Spleen (tissue), 11 donors: ENCODE results near the gene ZDHHC18. TPM values are rescaled to one million over a fixed set of nuclear protein-coding genes. Genes with fewer than 3 reads are reported as not detected.

Experiments used
- DNase-seq: peaks from one replicate; pipeline ENCODE4 v3.0.0-alpha.2; 2020
- H3K27ac ChIP-seq, 8 donors: fragments of 200-600 bp; sonication (generic) in 7 of 8; 1 replicate in 4 of 8; 2 replicates in 4 of 8; pipeline versions ENCODE4 v1.5.0 to v1.8.0; 2016 to 2021; ENCODE audit warnings: inconsistent platforms in 4 of 8, mild to moderate bottlenecking in 4 of 8, moderate library complexity in 1 of 8
- H3K27me3 ChIP-seq, 7 donors: fragments of 200-600 bp; sonication (generic) in 6 of 7; replicated peaks in 1 of 7; 1 replicate in 4 of 7; 2 replicates in 3 of 7; pipeline versions ENCODE4 v1.5.0 to v1.8.0; 2016 to 2021; ENCODE audit warnings: inconsistent platforms in 3 of 7, mild to moderate bottlenecking in 1 of 7
- H3K36me3 ChIP-seq, 6 donors: fragments of 200-600 bp; sonication (generic) in 5 of 6; 1 replicate in 4 of 6; 2 replicates in 2 of 6; pipeline versions ENCODE4 v1.5.0 to v1.8.0; 2016 to 2021; ENCODE audit warnings: inconsistent platforms in 2 of 6
- H3K4me1 ChIP-seq, 6 donors: fragments of 200-600 bp; sonication (generic) in 5 of 6; 1 replicate in 3 of 6; 2 replicates in 3 of 6; pipeline versions ENCODE4 v1.5.0 to v1.8.0; 2016 to 2021; ENCODE audit warnings: inconsistent platforms in 3 of 6
- H3K4me3 ChIP-seq, 8 donors: fragments of 200-600 bp; sonication (generic) in 7 of 8; 1 replicate in 4 of 8; 2 replicates in 4 of 8; pipeline versions ENCODE4 v1.5.0 to v1.8.0; 2016 to 2021; ENCODE audit warnings: inconsistent platforms in 4 of 8, mild to moderate bottlenecking in 4 of 8, moderate library complexity in 2 of 8
- H3K9me3 ChIP-seq, 8 donors: fragments of 200-600 bp; sonication (generic) in 7 of 8; 1 replicate in 4 of 8; 2 replicates in 4 of 8; pipeline versions ENCODE4 v1.5.0 to v1.8.0; 2016 to 2021; ENCODE audit warnings: inconsistent platforms in 4 of 8
- CTCF ChIP-seq, 11 experiments: fragments of 200-600 bp in 7 of 11; fragments of 450-650 bp in 4 of 11; sonication (generic) in 4 of 11; IDR thresholded peaks in 8 of 11; conservative IDR thresholded peaks in 3 of 11; 1 replicate in 7 of 11; 2 replicates in 4 of 11; pipeline versions ENCODE4 v1.4.0 to v1.8.0; 2016 to 2021; ENCODE audit warnings: antibody characterized with exemption in 11 of 11, inconsistent platforms in 4 of 11, mild to moderate bottlenecking in 1 of 11
- POLR2A ChIP-seq, 3 donors: fragments of 450-650 bp; IDR thresholded peaks; one replicate each; pipeline ENCODE4 v1.5.1; 2017; ENCODE audit warnings: antibody characterized with exemption in 3 of 3, mild to moderate bottlenecking in 1 of 3
- POLR2AphosphoS5 ChIP-seq, 3 donors: sonication (generic); formaldehyde crosslinking; IDR thresholded peaks; one replicate each; pipeline ENCODE4 v1.5.1; 2017; ENCODE audit warnings: antibody characterized with exemption in 3 of 3
- WGBS, 5 donors: extraction: QIAGEN DNeasy Blood & Tissue Kit in 3 of 5; methylation state at CpG; one replicate each; pipeline versions ENCODE4 v1.1.5 to v1.1.7; 2013 to 2018; 5-methylcytosine and 5-hydroxymethylcytosine counted together
- intact Hi-C: fragments of 100-400 bp; cut with DNase I; formaldehyde crosslinking; loops from one replicate; pipeline ENCODE4 v1.15.0; 2023; ENCODE audit warnings: low total_unique reads
- polyA plus RNA-seq, 3 donors: library from polyadenylated mRNA; stranded (reverse); fragments of 200-250 nt; gene quantifications; one replicate each; pipeline ENCODE4 v1.2.1, GENCODE V29; 2013
- total RNA-seq, 7 donors: library from RNA; depleted of rRNA in 3 of 7; stranded (reverse); fragments of >200 nt in 3 of 7; fragmentation: NEBNext Ultra II Directional in 4 of 7; extraction: Animal tissue kit (Norgen Biotek cat#: 25700) in 4 of 7; gene quantifications; one replicate each; pipeline versions ENCODE4 v1.1.0 to v1.2.1, GENCODE V29; 2016 to 2021
- donor health status: healthy with polysubstance abuse.
- donor health status: DM: no; HTN: no; CAD: no; lungs with moderate emphysema.
- donor health status: DM: no; HTN: no; CAD: no.
- donor health status: Bipolar disorder and iron deficiency.
- donor health status: healthy.
- donor health status: DM: no; HTN: no; CAD: no.
- donor health status: DM: yes; HTN: yes; CAD: no.

ZDHHC18 gene
- total and polyA plus RNA-seq, 10 donors = 6.2 to 80.4 (median 50.3) TPM

GRCh38 chr1:26787381-26787705 lies 39.1 kb upstream of the ZDHHC18 start:
- Histone ChIP-seq H3K36me3 (peaks cover 0 to 32% (median 0%) of the 10 kb centered on the region in 6 donors), H3K27ac (peak overlapping the region; percentile 96 to 100 (median 99)), H3K9me3 (no peaks in the 10 kb centered on the region), H3K27me3 (no peaks in the 10 kb centered on the region), H3K4me1 (peaks cover 44 to 90% (median 71%) of the 10 kb centered on the region in 6 donors), H3K4me3 (peak overlapping the region; percentile 63 to 96 (median 75))
- no peak for TF ChIP-seq CTCF (IDR thresholded peaks at IDR 0.05 in 8 of 11, conservative IDR thresholded peaks at IDR 0.05 in 3 of 11)
- no peak for TF ChIP-seq POLR2AphosphoS5 (IDR thresholded peaks at IDR 0.05)
- no peak for TF ChIP-seq POLR2A (IDR thresholded peaks at IDR 0.05)
- DNase-seq = no peak
- intact Hi-C loops = loop anchor here (5.0 kb wide), 1 partner anchor 90 kb away; the partner anchor contains the start of gene ARID1A
- WGBS, 5 donors = 0 to 1% (median 0%) methylated on average over 11 of the region's 11 CpGs

DNA sequence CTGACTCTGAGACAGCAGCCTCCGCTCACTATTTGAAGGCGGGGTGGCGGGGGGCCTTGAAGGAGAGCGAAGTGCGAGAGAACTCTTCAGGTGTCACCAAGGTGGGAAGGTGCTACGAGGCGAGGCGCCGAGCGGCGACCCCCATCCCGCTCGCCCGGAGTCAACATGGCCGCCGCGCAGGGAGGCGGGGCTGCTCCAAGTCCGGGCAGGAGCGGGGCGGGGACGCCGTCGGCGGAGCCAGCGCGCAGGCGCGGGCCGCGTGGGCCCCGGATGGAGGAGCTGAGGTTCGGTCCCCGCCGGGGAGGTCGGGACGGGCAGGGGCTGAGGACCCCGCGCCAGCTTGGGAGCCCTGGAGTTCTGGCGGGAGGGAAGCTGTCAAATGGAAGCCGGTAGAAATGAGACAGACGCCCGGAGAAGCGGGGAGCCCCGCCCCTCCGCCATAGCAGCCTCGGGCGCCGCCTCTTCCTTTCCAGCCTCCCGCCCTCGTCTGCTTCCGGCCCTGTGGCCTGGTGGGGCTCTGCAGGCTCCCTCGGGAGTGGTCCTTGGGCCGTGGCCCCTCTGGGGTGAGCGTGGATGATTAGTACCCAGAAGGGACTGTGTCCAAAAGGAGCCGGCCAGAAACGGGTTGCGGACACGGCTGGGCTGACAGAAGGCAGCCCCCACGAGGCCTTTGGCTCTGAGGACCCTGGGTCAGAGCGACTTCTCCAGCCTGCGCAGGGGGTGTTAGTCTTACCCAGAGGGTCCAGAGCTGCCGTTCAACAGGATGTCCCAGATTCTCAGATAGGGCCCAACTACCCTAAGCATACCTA lies 38.6 kb upstream of the ZDHHC18 start, which contains the start of gene PIGV:
TSS of gene PIGV (plus strand) at position 245 of the 809 bp plus-strand sequence. CDS start 2,866 bp downstream, outside the sequence.
- peaks cover 44 to 84% (median 67%) of the 10 kb centered on the region in 6 donors for H3K4me1 ChIP-seq
- TF ChIP-seq POLR2A (IDR thresholded peaks at IDR 0.05) (peak in 2 of 3 donors; percentile 6 to 46), POLR2AphosphoS5 (IDR thresholded peaks at IDR 0.05) (peak; percentile 91 to 93 (median 93)), CTCF (IDR thresholded peaks at IDR 0.05 in 8 of 11, conservative IDR thresholded peaks at IDR 0.05 in 3 of 11) (peak in 10 of 11 experiments; percentile 20 to 71 (median 46))
- no peaks in the 10 kb centered on the region for H3K27me3 ChIP-seq
- peak; percentile 97 for DNase-seq
- no peaks in the 10 kb centered on the region for H3K9me3 ChIP-seq
- H3K4me3 ChIP-seq = peak within 1 kb of the TSS; percentile 63 to 96 (median 75)
- H3K27ac ChIP-seq = peak within 1 kb of the TSS; percentile 96 to 100 (median 99)
- intact Hi-C loops = loop anchor here (5.0 kb wide), 1 partner anchor 91 kb away; the partner anchor contains the start of gene ARID1A
- WGBS, 5 donors = 0 to 1% (median 0%) methylated on average over 24 to 63 of the region's 63 CpGs
- H3K36me3 ChIP-seq = peaks cover 0 to 32% (median 0%) of the 10 kb centered on the region in 6 donors

DNA sequence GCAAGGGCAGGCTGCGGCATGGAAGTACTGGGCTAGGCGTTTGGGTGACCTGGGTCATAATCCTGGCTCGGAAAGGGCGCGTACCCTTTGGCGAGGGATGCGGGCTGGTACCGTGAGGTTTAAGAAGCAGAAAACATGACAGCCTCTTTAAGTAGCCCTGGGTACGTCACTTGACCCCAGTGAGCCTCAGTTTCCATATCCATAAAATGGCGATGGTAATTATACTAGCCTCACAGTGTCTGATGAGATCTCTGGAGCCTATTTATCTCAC lies 38.0 kb upstream of the ZDHHC18 start:
- intact Hi-C loops = loop anchor here (5.0 kb wide), 1 partner anchor 91 kb away; the partner anchor contains the start of gene ARID1A
- H3K36me3 ChIP-seq = peaks cover 0 to 32% (median 0%) of the 10 kb centered on the region in 6 donors
- peaks cover 39 to 79% (median 61%) of the 10 kb centered on the region in 6 donors for H3K4me1 ChIP-seq
- no peaks in the 10 kb centered on the region for H3K9me3 ChIP-seq
- TF ChIP-seq POLR2AphosphoS5 (IDR thresholded peaks at IDR 0.05) = no peak
- no peak for TF ChIP-seq POLR2A (IDR thresholded peaks at IDR 0.05)
- TF ChIP-seq CTCF (IDR thresholded peaks at IDR 0.05 in 8 of 11, conservative IDR thresholded peaks at IDR 0.05 in 3 of 11) = no peak
- WGBS, 5 donors = 0 to 2% (median 1%) methylated on average over 10 of the region's 10 CpGs
- no peaks in the 10 kb centered on the region for H3K27me3 ChIP-seq
- H3K27ac ChIP-seq = peak overlapping the region; percentile 96 to 100 (median 99)
- DNase-seq = no peak
- peak overlapping the region; percentile 63 to 96 (median 75) for H3K4me3 ChIP-seq
